Measurements from ENCODE around the gene MID1. TPM values are rescaled to one million over a fixed set of nuclear protein-coding genes. Genes with fewer than 3 reads are reported as not detected.

Gene MID1
- total and polyA plus RNA-seq, 9 of the 15 experiments (the other 6 are each of a cell fraction or from before 2014, with no cell fraction given), result 0.07 to 0.54 (median 0.33) TPM

DNA sequence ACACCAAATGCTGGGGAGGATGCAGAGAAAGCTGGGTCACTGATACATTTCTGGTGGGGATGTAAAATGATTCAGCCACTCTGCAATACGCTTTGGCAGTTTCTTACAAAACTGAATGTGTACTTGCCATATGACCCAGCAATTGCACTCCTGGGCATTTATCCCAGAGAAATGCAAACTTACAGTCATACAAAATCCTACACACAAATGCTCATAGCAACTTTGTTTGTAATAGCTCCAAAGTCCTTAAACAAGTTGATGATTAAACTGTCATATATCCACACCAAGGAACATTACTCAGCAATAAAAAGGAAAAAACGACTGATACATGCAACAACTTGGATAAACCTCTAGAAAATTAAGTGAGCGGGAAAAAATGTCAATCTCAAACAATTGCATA lies 12.3 kb downstream of the MID1 start:
- ChIA-PET POLR2A (no interaction called here), CTCF (ENCODE audit: low intra/inter-chr PET ratio) (no interaction called here)
- TF ChIP-seq ZNF586 (CRISPR knock-in tag; conservative IDR thresholded peaks at IDR 0.05), result no peak
- Histone ChIP-seq H3K4me3 (no peak overlapping the region), H3K27ac (ENCODE audit: extremely low read depth, low read depth, low read length) (no peak overlapping the region), H4K20me1 (replicated peaks; ENCODE audit: control insufficient read depth, insufficient read depth, low read length) (no peaks in the 10 kb centered on the region), H3K9me1 (ENCODE audit: control insufficient read depth, insufficient read depth, low read length) (no peaks in the 10 kb centered on the region), H3K27me3 (ENCODE audit: control insufficient read depth in 2 of 2, insufficient read depth in 2 of 2, low read length in 2 of 2) (peaks cover 2 to 3% of the 10 kb centered on the region in 2 experiments; a peak in 1 of 5 replicates), H3K4me2 (ENCODE audit: insufficient read depth, low read length) (no peak overlapping the region), H3K4me1 (replicated peaks in 1 of 2; ENCODE audit: control insufficient read depth in 2 of 2, insufficient read depth in 2 of 2, low read length in 2 of 2) (no peaks in the 10 kb centered on the region), H2AFZ (ENCODE audit: low read depth, low read length) (no peak overlapping the region), H3K79me2 (ENCODE audit: control insufficient read depth, insufficient read depth, low read length) (no peaks in the 10 kb centered on the region), H3K9ac (ENCODE audit: insufficient read depth in 1 of 2, low read depth in 2 of 2, low read length in 2 of 2) (no peak overlapping the region), H3K36me3 (ENCODE audit: control insufficient read depth, insufficient read depth, low read length) (no peaks in the 10 kb centered on the region), H3K9me3 (replicated peaks; ENCODE audit: control insufficient read depth, insufficient read depth, low read depth, low read length) (no peaks in the 10 kb centered on the region)
- intact Hi-C loops (cut with micrococcal nuclease), result no loop called here
- WGBS (ENCODE audit: insufficient coverage, low coverage, missing lambda C conversion rate), result 0% methylated on average over 3 of the region's 3 CpGs
- FAIRE-seq, result no peak
- no peak for DNase-seq (ENCODE audit: extremely low read depth in 1 of 4, low spot score in 3 of 4)
- no peak for ATAC-seq
- in situ Hi-C loops (cut with MboI), result no loop called here
- no TSS peak for BruUV-seq (replicated peaks)

DNA sequence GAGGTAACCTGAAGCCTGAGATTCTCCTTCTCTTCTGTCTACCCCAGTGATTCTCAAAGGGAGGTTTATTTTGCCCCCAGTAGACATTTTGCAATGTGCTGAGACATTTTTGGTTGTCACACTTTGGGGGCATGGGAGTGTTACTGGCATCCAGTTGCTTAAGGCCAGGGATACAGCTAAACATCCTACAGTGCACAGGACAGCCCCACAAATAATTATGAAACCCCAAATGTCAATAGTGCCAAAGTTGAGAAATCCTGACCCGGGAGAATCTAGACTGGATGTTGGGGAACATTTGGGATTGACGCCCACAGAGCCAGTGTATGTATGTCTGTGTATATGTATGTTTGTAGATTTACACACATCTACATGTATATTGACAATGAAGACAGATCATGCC lies 13.2 kb downstream of the MID1 start:
- intact Hi-C loops (cut with micrococcal nuclease), result no loop called here
- ATAC-seq (no peak), FAIRE-seq (no peak), DNase-seq (ENCODE audit: extremely low read depth in 1 of 4, low spot score in 3 of 4) (no peak)
- Histone ChIP-seq H3K9ac (ENCODE audit: insufficient read depth in 1 of 2, low read depth in 2 of 2, low read length in 2 of 2) (no peak overlapping the region), H3K9me3 (replicated peaks; ENCODE audit: control insufficient read depth, insufficient read depth, low read depth, low read length) (no peaks in the 10 kb centered on the region), H3K27ac (ENCODE audit: extremely low read depth, low read depth, low read length) (no peak overlapping the region), H3K9me1 (ENCODE audit: control insufficient read depth, insufficient read depth, low read length) (no peaks in the 10 kb centered on the region), H4K20me1 (replicated peaks; ENCODE audit: control insufficient read depth, insufficient read depth, low read length) (no peaks in the 10 kb centered on the region), H3K79me2 (ENCODE audit: control insufficient read depth, insufficient read depth, low read length) (no peaks in the 10 kb centered on the region), H3K27me3 (ENCODE audit: control insufficient read depth in 2 of 2, insufficient read depth in 2 of 2, low read length in 2 of 2) (peaks cover 2 to 3% of the 10 kb centered on the region in 2 experiments; a peak in 1 of 5 replicates), H3K4me3 (no peak overlapping the region), H2AFZ (ENCODE audit: low read depth, low read length) (no peak overlapping the region), H3K36me3 (ENCODE audit: control insufficient read depth, insufficient read depth, low read length) (no peaks in the 10 kb centered on the region), H3K4me1 (replicated peaks in 1 of 2; ENCODE audit: control insufficient read depth in 2 of 2, insufficient read depth in 2 of 2, low read length in 2 of 2) (no peaks in the 10 kb centered on the region), H3K4me2 (ENCODE audit: insufficient read depth, low read length) (no peak overlapping the region)
- BruUV-seq (replicated peaks), result no TSS peak
- WGBS (ENCODE audit: insufficient coverage, low coverage, missing lambda C conversion rate), result 5% methylated on average over 2 of the region's 2 CpGs
- POLR2A ChIA-PET, result no interaction called here
- TF ChIP-seq SP2 (IDR thresholded peaks at IDR 0.05; ENCODE audit: extremely low read depth, low read depth, low read length, poor library complexity, severe bottlenecking), result no peak
- no peak for TF ChIP-seq HDAC1 (IDR thresholded peaks at IDR 0.05)
- CTCF ChIA-PET (ENCODE audit: low intra/inter-chr PET ratio), result no interaction called here
- in situ Hi-C loops (cut with MboI), result no loop called here
